NB4 (cell line): Measurements from ENCODE around the gene THSD4.

Source experiments
- POLR2A ChIP-seq: IDR thresholded peaks from 2 replicates; pipeline ENCODE4 v1.6.1; 2011; ENCODE audit warnings: mild to moderate bottlenecking; ENCODE audit not compliant: insufficient read length; ENCODE audit errors: extremely low read depth
- TF ChIP-seq, protein P1 (sequence below): IDR thresholded peaks from one replicate; pipeline ENCODE4 v1.5.1; 2012; ENCODE audit warnings: low read depth, low read length

DNA sequence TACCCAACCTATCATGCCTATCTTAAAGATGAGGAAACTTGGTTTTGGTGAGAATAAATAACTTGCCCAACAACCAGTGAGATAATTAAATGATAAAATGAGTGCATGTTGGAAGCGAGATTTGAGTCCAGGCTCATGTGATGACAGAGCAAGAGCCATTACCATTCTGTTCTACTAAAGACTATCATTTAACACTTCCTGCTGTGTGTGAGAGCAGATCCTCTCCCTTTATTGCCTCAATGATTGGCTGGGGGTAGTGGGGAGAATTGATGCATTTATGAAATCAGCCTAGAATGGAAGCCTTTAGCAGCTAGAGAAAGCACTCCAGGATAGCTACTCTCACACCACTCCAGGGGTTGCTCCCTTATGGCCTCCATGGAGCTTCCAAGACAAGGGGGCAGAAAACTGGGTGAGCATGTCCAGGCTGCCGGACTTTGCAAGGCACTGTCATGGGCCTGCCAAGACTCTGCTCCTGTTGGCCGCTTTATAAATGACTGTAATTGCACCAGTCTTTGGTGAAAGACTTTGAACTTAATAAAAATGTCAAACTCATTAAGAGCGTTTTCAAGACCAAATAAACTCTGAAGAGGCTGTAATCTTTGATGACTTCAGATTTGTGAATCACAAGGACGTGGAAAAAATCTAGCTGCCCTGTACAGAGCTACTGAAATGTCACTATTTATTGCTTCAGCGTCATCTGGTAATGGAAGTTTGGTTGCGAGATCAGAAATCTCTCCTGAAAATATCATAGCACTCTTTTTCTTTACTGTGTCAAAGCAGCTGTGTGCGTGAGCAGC, 486.0 kb downstream of the THSD4 start:
- TF ChIP-seq, protein P1, sequence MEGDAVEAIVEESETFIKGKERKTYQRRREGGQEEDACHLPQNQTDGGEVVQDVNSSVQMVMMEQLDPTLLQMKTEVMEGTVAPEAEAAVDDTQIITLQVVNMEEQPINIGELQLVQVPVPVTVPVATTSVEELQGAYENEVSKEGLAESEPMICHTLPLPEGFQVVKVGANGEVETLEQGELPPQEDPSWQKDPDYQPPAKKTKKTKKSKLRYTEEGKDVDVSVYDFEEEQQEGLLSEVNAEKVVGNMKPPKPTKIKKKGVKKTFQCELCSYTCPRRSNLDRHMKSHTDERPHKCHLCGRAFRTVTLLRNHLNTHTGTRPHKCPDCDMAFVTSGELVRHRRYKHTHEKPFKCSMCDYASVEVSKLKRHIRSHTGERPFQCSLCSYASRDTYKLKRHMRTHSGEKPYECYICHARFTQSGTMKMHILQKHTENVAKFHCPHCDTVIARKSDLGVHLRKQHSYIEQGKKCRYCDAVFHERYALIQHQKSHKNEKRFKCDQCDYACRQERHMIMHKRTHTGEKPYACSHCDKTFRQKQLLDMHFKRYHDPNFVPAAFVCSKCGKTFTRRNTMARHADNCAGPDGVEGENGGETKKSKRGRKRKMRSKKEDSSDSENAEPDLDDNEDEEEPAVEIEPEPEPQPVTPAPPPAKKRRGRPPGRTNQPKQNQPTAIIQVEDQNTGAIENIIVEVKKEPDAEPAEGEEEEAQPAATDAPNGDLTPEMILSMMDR, result no peak
- no peak for TF ChIP-seq POLR2A
